ENCODE results near the gene DEPP1. TPM values are rescaled to one million over a fixed set of nuclear protein-coding genes. Genes with fewer than 3 reads are reported as not detected.
A peak's percentile ranks its signal among the peaks of the same experiment; 100 is the strongest.
"Not testable (repeated sequence)": the region's sequence is repeated elsewhere in the genome, so short reads cannot be mapped to it uniquely, and the experiment has no call there.

The DEPP1 gene
- total RNA-seq = 100 to 1,000 TPM; 226 to 230 TPM

- ATAC-seq (peak; percentile 53), DNase-seq (peak; percentile 97 to 99 (median 99))
- Histone ChIP-seq H3K27me3 (no peaks in the 10 kb centered on the region), H3K9me3 (no peaks in the 10 kb centered on the region), H3K4me1 (peaks cover 83% of the 10 kb centered on the region), H3K27ac (peak within 1 kb of the TSS; percentile 84 to 95 (median 91)), H3K36me3 (replicated peaks in 1 of 2; ENCODE audit: insufficient read depth in 1 of 2, low read depth in 2 of 2) (no peaks in the 10 kb centered on the region), H3K4me3 (peak within 1 kb of the TSS; percentile 71 to 74)
- WGBS, 2 donors = 4 to 6% methylated on average over 12 of the region's 12 CpGs
- intact Hi-C loops (cut with DNase I) = no loop called here
- TF ChIP-seq POLR2A (IDR thresholded peaks at IDR 0.05) (peak; percentile 100), CTCF (IDR thresholded peaks at IDR 0.05) (peak in 4 of 7 experiments; percentile 54 to 60 (median 56))
Observed at GRCh38 chr10:44978570-44979280, at the start of gene DEPP1. Gene DEPP1 (minus strand): TSS chr10:44978809. CDS start chr10:44978030, 779 bp downstream.

GRCh38 chr10:45023426-45023825 lies 44.8 kb upstream of the DEPP1 start:
- no peak for ATAC-seq
- intact Hi-C loops (cut with DNase I) = no loop called here

GRCh38 chr10:45015590-45015989 lies 37.0 kb upstream of the DEPP1 start:
- DNase-seq = no peak
- Histone ChIP-seq H3K9me3 (no peaks in the 10 kb centered on the region), H3K36me3 (replicated peaks in 1 of 2; ENCODE audit: insufficient read depth in 1 of 2, low read depth in 2 of 2) (no peaks in the 10 kb centered on the region), H3K4me1 (peaks cover 17% of the 10 kb centered on the region), H3K4me3 (no peak overlapping the region), H3K27me3 (no peaks in the 10 kb centered on the region), H3K27ac (no peak overlapping the region)
- ATAC-seq = no peak
- intact Hi-C loops (cut with DNase I) = no loop called here
- WGBS, 2 donors = 15 to 16% methylated on average over 2 of the region's 2 CpGs
- no peak for TF ChIP-seq CTCF (IDR thresholded peaks at IDR 0.05)
- no peak for TF ChIP-seq POLR2A (IDR thresholded peaks at IDR 0.05)

More at GRCh38 chr10:45023426-45023825, 44.8 kb upstream of the DEPP1 start:
- Histone ChIP-seq H3K4me3 (no peak overlapping the region), H3K9me3 (no peaks in the 10 kb centered on the region), H3K27me3 (no peaks in the 10 kb centered on the region), H3K27ac (no peak overlapping the region), H3K4me1 (no peaks in the 10 kb centered on the region), H3K36me3 (replicated peaks in 1 of 2; ENCODE audit: insufficient read depth in 1 of 2, low read depth in 2 of 2) (no peaks in the 10 kb centered on the region)
- WGBS, 2 donors = 88 to 94% methylated on average over 2 of the region's 2 CpGs
- TF ChIP-seq POLR2A (IDR thresholded peaks at IDR 0.05) (no peak), CTCF (IDR thresholded peaks at IDR 0.05) (no peak)
- no peak for DNase-seq

- H3K36me3 ChIP-seq (replicated peaks in 1 of 2; ENCODE audit: insufficient read depth in 1 of 2, low read depth in 2 of 2); DNase-seq; H3K27ac ChIP-seq; intact Hi-C loops (cut with DNase I); H3K27me3 ChIP-seq; H3K4me3 ChIP-seq; ATAC-seq; H3K9me3 ChIP-seq: not testable (repeated sequence)
- 75 to 78% methylated on average over 9 to 10 of the region's 10 CpGs for WGBS, 2 donors
- H3K4me1 ChIP-seq = peaks cover 17% of the 10 kb centered on the region
Observed at GRCh38 chr10:45014557-45014956, 35.9 kb upstream of the DEPP1 start.

- no peaks in the 10 kb centered on the region for H3K36me3 ChIP-seq (replicated peaks in 1 of 2; ENCODE audit: insufficient read depth in 1 of 2, low read depth in 2 of 2)
- peaks cover 14% of the 10 kb centered on the region for H3K4me1 ChIP-seq
- intact Hi-C loops (cut with DNase I) = no loop called here
- no peaks in the 10 kb centered on the region for H3K27me3 ChIP-seq
- H3K9me3 ChIP-seq = no peaks in the 10 kb centered on the region
- 4% methylated on average over 8 of the region's 8 CpGs for WGBS, 2 donors
- no peak overlapping the region for H3K27ac ChIP-seq
- DNase-seq (peak in 3 of 4 donors; percentile 55 to 76 (median 55)), ATAC-seq (peak; percentile 96)
- TF ChIP-seq CTCF (IDR thresholded peaks at IDR 0.05) (peak; percentile 44 to 94 (median 89)), POLR2A (IDR thresholded peaks at IDR 0.05) (no peak)
- no peak overlapping the region for H3K4me3 ChIP-seq
Observed at GRCh38 chr10:45008524-45009161, 30.0 kb upstream of the DEPP1 start.
